ENCODE results near the gene CLDN2.
"Not testable (repeated sequence)": the region's sequence is repeated elsewhere in the genome, so short reads cannot be mapped to it uniquely, and the experiment has no call there.

Gene CLDN2

GRCh38 chrX:106964290-106964689 lies 44.1 kb downstream of the CLDN2 start:
- no peak for DNase-seq

- not testable (repeated sequence) for DNase-seq
These were observed 46.3 kb downstream of the CLDN2 start for GRCh38 chrX:106966547-106966946.

- no peak for DNase-seq
These were observed 52.7 kb downstream of the CLDN2 start for GRCh38 chrX:106972896-106973295.

GRCh38 chrX:106973433-106974149 lies 53.4 kb downstream of the CLDN2 start:
- DNase-seq = no peak

- no peak for DNase-seq
These were observed 56.2 kb downstream of the CLDN2 start for GRCh38 chrX:106976416-106976815.
